Liver (tissue), 9 donors: Measurements from ENCODE around the gene TUBB1. TPM values are rescaled to one million over a fixed set of nuclear protein-coding genes. Genes with fewer than 3 reads are reported as not detected.

ENCODE experiments used
- DNase-seq: peaks from one replicate; pipeline ENCODE4 v3.0.0-alpha.2; 2017; ENCODE audit warnings: low spot score
- H3K27ac ChIP-seq, 2 donors: one replicate each; pipeline ENCODE4 v1.7.0; 2013; ENCODE audit warnings: inconsistent platforms in 2 of 2, low read length in 2 of 2, control low read depth in 1 of 2, low read depth in 1 of 2, mild to moderate bottlenecking in 1 of 2
- H3K27me3 ChIP-seq, 4 donors: one replicate each; pipeline versions ENCODE4 v1.6.1 to v1.7.0; 2013; ENCODE audit warnings: low read length in 3 of 4, inconsistent platforms in 1 of 4, mild to moderate bottlenecking in 1 of 4, moderate library complexity in 1 of 4; ENCODE audit not compliant: control insufficient read depth in 4 of 4, insufficient read depth in 4 of 4
- H3K36me3 ChIP-seq, 4 donors: one replicate each; pipeline versions ENCODE4 v1.6.1 to v1.7.0; 2013; ENCODE audit warnings: low read length in 3 of 4, mild to moderate bottlenecking in 3 of 4, low read depth in 1 of 4, moderate library complexity in 1 of 4; ENCODE audit not compliant: control insufficient read depth in 4 of 4, insufficient read depth in 3 of 4
- H3K4me1 ChIP-seq, 4 donors: one replicate each; pipeline versions ENCODE4 v1.6.1 to v1.7.0; 2013; ENCODE audit warnings: low read length in 3 of 4, mild to moderate bottlenecking in 3 of 4, moderate library complexity in 1 of 4; ENCODE audit not compliant: control insufficient read depth in 4 of 4, insufficient read depth in 4 of 4
- H3K4me3 ChIP-seq, 3 donors: one replicate each; pipeline versions ENCODE4 v1.6.1 to v1.7.0; 2013; ENCODE audit warnings: low read length in 3 of 3, control low read depth in 1 of 3, low read depth in 1 of 3, mild to moderate bottlenecking in 1 of 3
- H3K9ac ChIP-seq, 2 donors: one replicate each; pipeline ENCODE4 v1.7.0; 2013; ENCODE audit warnings: low read length in 2 of 2, mild to moderate bottlenecking in 2 of 2, moderate library complexity in 2 of 2, control low read depth in 1 of 2, low read depth in 1 of 2
- H3K9me3 ChIP-seq, 4 donors: one replicate each; pipeline versions ENCODE4 v1.6.1 to v1.7.0; 2013; ENCODE audit warnings: low read length in 3 of 4; ENCODE audit not compliant: control insufficient read depth in 4 of 4
- EGR1 ChIP-seq, 2 donors: IDR thresholded peaks; 2 replicates each; pipeline ENCODE4 v1.6.1; 2016 to 2018; ENCODE audit warnings: antibody characterized with exemption in 2 of 2, low read depth in 2 of 2
- FOXA1 ChIP-seq: IDR thresholded peaks from 2 replicates; pipeline ENCODE4 v1.6.1; 2016; ENCODE audit warnings: antibody characterized with exemption
- FOXA2 ChIP-seq: IDR thresholded peaks from 2 replicates; pipeline ENCODE4 v1.6.1; 2016; ENCODE audit warnings: antibody characterized with exemption
- GABPA ChIP-seq, 2 donors: IDR thresholded peaks in 1 of 2; conservative IDR thresholded peaks in 1 of 2; 2 replicates each; pipeline ENCODE4 v1.6.1; 2016; ENCODE audit warnings: antibody characterized with exemption in 2 of 2, mild to moderate bottlenecking in 1 of 2, moderate library complexity in 1 of 2
- HNF4A ChIP-seq, 2 donors: conservative IDR thresholded peaks; 2 replicates each; pipeline ENCODE4 v1.6.1; 2016; ENCODE audit warnings: antibody characterized with exemption in 2 of 2, mild to moderate bottlenecking in 2 of 2
- HNF4G ChIP-seq: IDR thresholded peaks from 2 replicates; pipeline ENCODE4 v1.6.1; 2016; ENCODE audit warnings: antibody characterized with exemption
- JUND ChIP-seq, 2 donors: IDR thresholded peaks; 2 replicates each; pipeline ENCODE4 v1.6.1; 2016; ENCODE audit warnings: antibody characterized with exemption in 2 of 2
- NR2F2 ChIP-seq: IDR thresholded peaks from 2 replicates; pipeline ENCODE4 v1.6.1; 2016; ENCODE audit warnings: antibody characterized with exemption
- RAD21 ChIP-seq, 2 donors: IDR thresholded peaks; 2 replicates each; pipeline ENCODE4 v1.6.1; 2016; ENCODE audit warnings: antibody characterized with exemption in 2 of 2, mild to moderate bottlenecking in 2 of 2
- RXRA ChIP-seq, 2 donors: IDR thresholded peaks; 2 replicates each; pipeline ENCODE4 v1.6.1; 2017 to 2018; ENCODE audit warnings: antibody characterized with exemption in 2 of 2, mild to moderate bottlenecking in 1 of 2
- SP1 ChIP-seq: IDR thresholded peaks from 2 replicates; pipeline ENCODE4 v1.6.1; 2018; ENCODE audit warnings: antibody characterized with exemption, mild to moderate bottlenecking
- TAF1 ChIP-seq: conservative IDR thresholded peaks from 2 replicates; pipeline ENCODE4 v1.6.1; 2016; ENCODE audit warnings: antibody characterized with exemption, mild to moderate bottlenecking
- YY1 ChIP-seq: IDR thresholded peaks from 2 replicates; pipeline ENCODE4 v1.6.1; 2016; ENCODE audit warnings: antibody characterized with exemption, mild to moderate bottlenecking
- WGBS: extraction: QIAGEN DNeasy Blood & Tissue Kit; methylation state at CpG from one replicate; pipeline ENCODE4 v1.1.7; 2013; 5-methylcytosine and 5-hydroxymethylcytosine counted together
- polyA plus RNA-seq, 2 donors: library from polyadenylated mRNA; stranded (reverse) in 1 of 2; unstranded in 1 of 2; fragments of 200-250 nt in 1 of 2; fragments of >200 nt in 1 of 2; fragmentation: Nextera tagmentation in 1 of 2; extraction: Ambion mirVana in 1 of 2; gene quantifications; one replicate each; pipeline versions ENCODE4 v1.2.1 to v1.2.3, GENCODE V29; 2013 to 2015
- total RNA-seq, 2 donors: library from RNA; depleted of rRNA; stranded (reverse); fragments of >200 nt; gene quantifications; one replicate each; pipeline ENCODE4 v1.2.3, GENCODE V29; 2014
- TF ChIP-seq, protein P1 (sequence below): IDR thresholded peaks from 2 replicates; pipeline ENCODE4 v1.6.1; 2016; ENCODE audit warnings: antibody characterized with exemption
- TF ChIP-seq, protein P2 (sequence below): IDR thresholded peaks from 2 replicates; pipeline ENCODE4 v1.6.1; 2016; ENCODE audit warnings: antibody characterized with exemption
- TF ChIP-seq, protein P3 (sequence below): IDR thresholded peaks from 2 replicates; pipeline ENCODE4 v1.6.1; 2016; ENCODE audit warnings: antibody characterized with exemption
- TF ChIP-seq, protein P4 (sequence below): IDR thresholded peaks from 2 replicates; pipeline ENCODE4 v1.6.1; 2016; ENCODE audit warnings: antibody characterized with exemption, mild to moderate bottlenecking
- donor health status: healthy.
- donor health status: healthy.
- donor health status: healthy.
- donor health status: healthy.
- donor health status: healthy.

The TUBB1 gene
- total and polyA plus RNA-seq, 4 donors: 0.17 to 59.5 (median 0.24) TPM

DNA sequence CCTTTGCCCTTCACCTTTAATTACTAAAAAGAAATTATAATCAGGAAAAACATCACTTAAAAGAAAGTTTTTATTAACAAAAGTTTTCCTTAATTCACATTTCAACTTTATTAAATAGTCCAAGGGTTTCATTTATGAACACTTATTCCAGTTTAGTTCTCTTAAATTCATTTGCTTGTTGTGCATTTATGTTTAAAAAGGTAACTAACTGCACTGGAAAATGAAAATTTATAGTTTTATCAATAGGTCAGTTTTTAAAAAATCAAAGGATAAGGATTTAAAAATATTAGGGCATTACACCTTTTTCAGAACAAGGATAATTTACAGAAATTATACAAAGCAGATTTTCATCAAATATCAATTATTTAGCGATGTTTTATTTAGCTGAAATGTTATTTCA, 13.9 kb downstream of the TUBB1 start (continued):
- TF ChIP-seq YY1 (no peak), RAD21 (IDR thresholded peaks at IDR 0.05) (no peak)
- TF ChIP-seq, protein P1, sequence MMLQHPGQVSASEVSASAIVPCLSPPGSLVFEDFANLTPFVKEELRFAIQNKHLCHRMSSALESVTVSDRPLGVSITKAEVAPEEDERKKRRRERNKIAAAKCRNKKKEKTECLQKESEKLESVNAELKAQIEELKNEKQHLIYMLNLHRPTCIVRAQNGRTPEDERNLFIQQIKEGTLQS: no peak

DNA sequence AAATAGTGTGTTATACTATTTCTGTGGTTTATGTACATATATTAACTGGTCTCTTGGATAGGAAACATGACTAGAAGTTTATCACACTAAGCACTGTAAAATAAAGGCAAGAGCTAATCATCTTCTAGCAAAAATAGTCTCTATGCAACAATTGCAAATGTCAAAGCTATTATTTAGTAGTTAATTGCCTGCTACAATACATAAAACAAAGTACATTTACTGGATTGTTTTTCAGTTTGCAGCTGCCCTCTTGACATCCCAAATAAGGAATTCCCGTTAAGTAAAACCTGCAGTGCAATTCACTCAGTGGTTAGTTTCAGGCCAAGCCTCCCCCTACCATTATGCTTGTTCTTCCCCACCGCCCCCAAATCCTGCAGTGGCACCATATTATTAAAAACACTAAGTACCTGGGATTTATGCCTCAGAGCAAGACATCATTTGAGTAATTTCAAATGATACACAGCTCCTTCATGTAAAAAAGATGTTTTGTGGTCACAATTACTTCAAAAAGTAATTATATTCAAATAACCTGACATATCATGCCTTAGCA, 14.5 kb downstream of the TUBB1 start:
- TF ChIP-seq HNF4A (conservative IDR thresholded peaks at IDR 0.05) (no peak), FOXA2 (no peak), HNF4G (no peak), FOXA1 (no peak), GABPA (IDR thresholded peaks at IDR 0.05 in 1 of 2, conservative IDR thresholded peaks at IDR 0.05 in 1 of 2) (no peak), YY1 (no peak), JUND (IDR thresholded peaks at IDR 0.05) (no peak), TAF1 (no peak), SP1 (no peak), RXRA (IDR thresholded peaks at IDR 0.05) (no peak)
- TF ChIP-seq, protein P2, sequence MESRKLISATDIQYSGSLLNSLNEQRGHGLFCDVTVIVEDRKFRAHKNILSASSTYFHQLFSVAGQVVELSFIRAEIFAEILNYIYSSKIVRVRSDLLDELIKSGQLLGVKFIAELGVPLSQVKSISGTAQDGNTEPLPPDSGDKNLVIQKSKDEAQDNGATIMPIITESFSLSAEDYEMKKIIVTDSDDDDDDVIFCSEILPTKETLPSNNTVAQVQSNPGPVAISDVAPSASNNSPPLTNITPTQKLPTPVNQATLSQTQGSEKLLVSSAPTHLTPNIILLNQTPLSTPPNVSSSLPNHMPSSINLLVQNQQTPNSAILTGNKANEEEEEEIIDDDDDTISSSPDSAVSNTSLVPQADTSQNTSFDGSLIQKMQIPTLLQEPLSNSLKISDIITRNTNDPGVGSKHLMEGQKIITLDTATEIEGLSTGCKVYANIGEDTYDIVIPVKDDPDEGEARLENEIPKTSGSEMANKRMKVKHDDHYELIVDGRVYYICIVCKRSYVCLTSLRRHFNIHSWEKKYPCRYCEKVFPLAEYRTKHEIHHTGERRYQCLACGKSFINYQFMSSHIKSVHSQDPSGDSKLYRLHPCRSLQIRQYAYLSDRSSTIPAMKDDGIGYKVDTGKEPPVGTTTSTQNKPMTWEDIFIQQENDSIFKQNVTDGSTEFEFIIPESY: no peak
- TF ChIP-seq, protein P3, sequence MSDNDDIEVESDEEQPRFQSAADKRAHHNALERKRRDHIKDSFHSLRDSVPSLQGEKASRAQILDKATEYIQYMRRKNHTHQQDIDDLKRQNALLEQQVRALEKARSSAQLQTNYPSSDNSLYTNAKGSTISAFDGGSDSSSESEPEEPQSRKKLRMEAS: no peak
- TF ChIP-seq, protein P1: no peak
- Histone ChIP-seq H3K9ac (no peak overlapping the region), H3K27me3 (no peaks in the 10 kb centered on the region), H3K27ac (no peak overlapping the region), H3K36me3 (peaks cover 12 to 42% (median 41%) of the 10 kb centered on the region in 4 donors), H3K4me1 (peaks cover 3 to 17% (median 16%) of the 10 kb centered on the region in 4 donors), H3K9me3 (no peaks in the 10 kb centered on the region), H3K4me3 (no peak overlapping the region)
- WGBS: 94% methylated on average over 2 of the region's 2 CpGs
- no peak for DNase-seq

DNA sequence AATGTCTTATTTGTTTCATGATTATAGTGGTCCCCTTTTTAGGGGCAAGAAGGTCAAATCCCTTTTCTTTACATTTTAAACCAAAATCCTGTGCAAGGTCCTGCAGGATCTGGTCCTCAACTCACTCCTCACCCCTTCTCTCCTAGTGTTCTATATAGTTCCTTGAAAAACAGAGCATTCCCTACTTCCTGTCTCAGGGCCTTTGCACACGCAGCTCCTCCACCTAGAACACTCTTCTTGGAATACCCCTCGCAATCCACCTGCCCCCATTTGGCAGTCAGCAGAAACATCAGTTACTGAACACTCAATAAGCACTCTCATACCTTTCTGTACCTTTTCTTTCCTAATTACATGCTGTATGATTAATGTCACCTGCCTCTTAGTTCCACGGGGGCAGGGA, 16.2 kb downstream of the TUBB1 start:
- H3K36me3 ChIP-seq: peaks cover 11 to 38% (median 31%) of the 10 kb centered on the region in 4 donors
- H3K4me3 ChIP-seq: no peak overlapping the region
- H3K27ac ChIP-seq: no peak overlapping the region
- H3K27me3 ChIP-seq: no peaks in the 10 kb centered on the region
- H3K4me1 ChIP-seq: peaks cover 4 to 16% (median 13%) of the 10 kb centered on the region in 4 donors
- WGBS: 86% methylated on average over 3 of the region's 3 CpGs
- TF ChIP-seq FOXA1: no peak
- no peak for TF ChIP-seq FOXA2
- TF ChIP-seq HNF4G: no peak
- no peaks in the 10 kb centered on the region for H3K9me3 ChIP-seq
- DNase-seq: no peak
- no peak overlapping the region for H3K9ac ChIP-seq

DNA sequence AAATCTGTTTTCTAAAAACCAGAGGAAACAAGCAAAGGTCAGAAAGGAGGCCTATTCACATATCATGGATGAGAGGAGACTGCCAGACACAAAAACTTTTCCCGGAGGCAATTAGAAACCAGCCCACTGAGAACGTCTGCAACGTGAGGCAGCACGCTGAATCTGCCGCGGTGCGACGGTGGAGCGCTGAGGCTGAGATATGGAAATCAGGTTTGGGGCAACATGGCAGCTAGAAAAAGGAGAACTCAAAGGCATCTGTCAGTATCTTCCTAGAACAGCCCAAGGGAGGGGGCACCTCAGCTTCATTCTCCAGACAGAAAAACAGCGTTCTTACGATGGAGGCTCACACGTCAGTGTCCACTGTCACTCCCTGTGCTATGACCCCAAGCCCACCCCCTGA, 18.2 kb downstream of the TUBB1 start:
- WGBS: 96% methylated on average over 12 of the region's 12 CpGs
- Histone ChIP-seq H3K4me3 (no peak overlapping the region), H3K9ac (no peak overlapping the region), H3K27me3 (no peaks in the 10 kb centered on the region), H3K4me1 (peaks cover 8 to 22% (median 20%) of the 10 kb centered on the region in 4 donors), H3K9me3 (no peaks in the 10 kb centered on the region), H3K27ac (no peak overlapping the region), H3K36me3 (peaks cover 11 to 38% (median 31%) of the 10 kb centered on the region in 4 donors)
- no peak for DNase-seq
- TF ChIP-seq HNF4A (conservative IDR thresholded peaks at IDR 0.05) (no peak), NR2F2 (no peak), EGR1 (IDR thresholded peaks at IDR 0.05; ENCODE audit: low read depth in 2 of 2) (no peak), FOXA2 (no peak), FOXA1 (no peak), RXRA (IDR thresholded peaks at IDR 0.05) (no peak), SP1 (no peak), YY1 (no peak), GABPA (IDR thresholded peaks at IDR 0.05 in 1 of 2, conservative IDR thresholded peaks at IDR 0.05 in 1 of 2) (no peak), TAF1 (no peak)
- TF ChIP-seq, protein P4, sequence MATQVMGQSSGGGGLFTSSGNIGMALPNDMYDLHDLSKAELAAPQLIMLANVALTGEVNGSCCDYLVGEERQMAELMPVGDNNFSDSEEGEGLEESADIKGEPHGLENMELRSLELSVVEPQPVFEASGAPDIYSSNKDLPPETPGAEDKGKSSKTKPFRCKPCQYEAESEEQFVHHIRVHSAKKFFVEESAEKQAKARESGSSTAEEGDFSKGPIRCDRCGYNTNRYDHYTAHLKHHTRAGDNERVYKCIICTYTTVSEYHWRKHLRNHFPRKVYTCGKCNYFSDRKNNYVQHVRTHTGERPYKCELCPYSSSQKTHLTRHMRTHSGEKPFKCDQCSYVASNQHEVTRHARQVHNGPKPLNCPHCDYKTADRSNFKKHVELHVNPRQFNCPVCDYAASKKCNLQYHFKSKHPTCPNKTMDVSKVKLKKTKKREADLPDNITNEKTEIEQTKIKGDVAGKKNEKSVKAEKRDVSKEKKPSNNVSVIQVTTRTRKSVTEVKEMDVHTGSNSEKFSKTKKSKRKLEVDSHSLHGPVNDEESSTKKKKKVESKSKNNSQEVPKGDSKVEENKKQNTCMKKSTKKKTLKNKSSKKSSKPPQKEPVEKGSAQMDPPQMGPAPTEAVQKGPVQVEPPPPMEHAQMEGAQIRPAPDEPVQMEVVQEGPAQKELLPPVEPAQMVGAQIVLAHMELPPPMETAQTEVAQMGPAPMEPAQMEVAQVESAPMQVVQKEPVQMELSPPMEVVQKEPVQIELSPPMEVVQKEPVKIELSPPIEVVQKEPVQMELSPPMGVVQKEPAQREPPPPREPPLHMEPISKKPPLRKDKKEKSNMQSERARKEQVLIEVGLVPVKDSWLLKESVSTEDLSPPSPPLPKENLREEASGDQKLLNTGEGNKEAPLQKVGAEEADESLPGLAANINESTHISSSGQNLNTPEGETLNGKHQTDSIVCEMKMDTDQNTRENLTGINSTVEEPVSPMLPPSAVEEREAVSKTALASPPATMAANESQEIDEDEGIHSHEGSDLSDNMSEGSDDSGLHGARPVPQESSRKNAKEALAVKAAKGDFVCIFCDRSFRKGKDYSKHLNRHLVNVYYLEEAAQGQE: no peak
- TF ChIP-seq, protein P1: no peak
